Esophagus squamous epithelium (tissue), 5 donors: Measurements from ENCODE around the gene RASIP1. TPM values are rescaled to one million over a fixed set of nuclear protein-coding genes. Genes with fewer than 3 reads are reported as not detected.

Experiments used
- DNase-seq: peaks from one replicate; lab custom pipeline; 2025; lab: John Stamatoyannopoulos, UW
- H3K27ac ChIP-seq, 4 donors: fragments of 200-600 bp; sonication (generic); one replicate each; pipeline ENCODE4 v1.5.1; 2016 to 2019; ENCODE audit warnings: mild to moderate bottlenecking in 1 of 4
- H3K27me3 ChIP-seq, 4 donors: fragments of 200-600 bp; sonication (generic); 1 replicate in 3 of 4; 2 replicates in 1 of 4; pipeline versions ENCODE4 v1.5.1 to v1.6.0; 2017 to 2021; ENCODE audit warnings: antibody characterized with exemption in 1 of 4
- H3K36me3 ChIP-seq, 3 donors: fragments of 200-600 bp; sonication (generic); one replicate each; pipeline ENCODE4 v1.5.1; 2016 to 2019
- H3K4me1 ChIP-seq, 3 donors: fragments of 200-600 bp; sonication (generic); one replicate each; pipeline ENCODE4 v1.5.1; 2017 to 2019
- H3K4me3 ChIP-seq, 4 donors: fragments of 200-600 bp; sonication (generic); 1 replicate in 3 of 4; 2 replicates in 1 of 4; pipeline ENCODE4 v1.5.1; 2016 to 2019; ENCODE audit warnings: mild to moderate bottlenecking in 2 of 4, moderate library complexity in 1 of 4
- H3K9me3 ChIP-seq, 3 donors: fragments of 200-600 bp; sonication (generic); one replicate each; pipeline ENCODE4 v1.5.1; 2016 to 2019
- CTCF ChIP-seq, 6 experiments: fragments of 450-650 bp in 4 of 6; fragments of 200-600 bp in 2 of 6; sonication (generic) in 2 of 6; IDR thresholded peaks; one replicate each; pipeline ENCODE4 v1.5.1; 2016 to 2019; ENCODE audit warnings: antibody characterized with exemption in 6 of 6, mild to moderate bottlenecking in 4 of 6, moderate library complexity in 4 of 6
- POLR2A ChIP-seq, 4 donors: fragments of 450-650 bp; IDR thresholded peaks; one replicate each; pipeline ENCODE4 v1.6.1; 2017; ENCODE audit warnings: antibody characterized with exemption in 4 of 4, mild to moderate bottlenecking in 4 of 4, moderate library complexity in 3 of 4
- WGBS, 2 donors: methylation state at CpG; one replicate each; pipeline ENCODE4 v1.1.5; 2018; 5-methylcytosine and 5-hydroxymethylcytosine counted together
- intact Hi-C: fragments of 100-400 bp; cut with DNase I; formaldehyde crosslinking; loops from one replicate; pipeline ENCODE4 v1.15.0; 2022
- total RNA-seq, 4 donors: library from RNA; depleted of rRNA; stranded (reverse); fragments of >200 nt; gene quantifications; one replicate each; pipeline ENCODE4 v1.1.0, GENCODE V29; 2016
- donor health status: DM: yes; HTN: yes; CAD: no.

RASIP1 gene
- total RNA-seq, 4 donors from 2014 or later, result 4.0 to 9.6 (median 6.5) TPM

DNA sequence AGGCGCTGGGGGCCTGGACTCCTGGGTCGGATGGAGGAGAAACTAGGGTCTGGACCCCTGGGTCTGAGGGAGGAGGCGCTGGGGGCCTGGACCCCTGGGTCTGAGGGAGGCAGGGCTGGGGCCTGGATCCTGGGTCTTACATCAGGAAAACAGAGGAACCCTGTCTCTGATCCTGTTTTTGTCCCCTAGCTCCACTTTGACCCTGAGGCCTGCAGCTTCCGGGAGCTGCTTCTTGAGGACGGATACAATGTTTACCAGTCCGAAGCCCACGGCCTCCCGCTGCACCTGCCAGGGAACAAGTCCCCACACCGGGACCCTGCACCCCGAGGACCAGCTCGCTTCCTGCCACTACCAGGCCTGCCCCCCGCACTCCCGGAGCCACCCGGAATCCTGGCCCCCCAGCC lies 17.3 kb upstream of the RASIP1 start:
- H3K4me3 ChIP-seq, result no peak overlapping the region
- H3K27me3 ChIP-seq, result peaks cover 0 to 26% (median 0%) of the 10 kb centered on the region in 4 donors
- H3K27ac ChIP-seq, result no peak overlapping the region
- H3K4me1 ChIP-seq, result peaks cover 6 to 17% (median 8%) of the 10 kb centered on the region in 3 donors
- H3K36me3 ChIP-seq, result no peaks in the 10 kb centered on the region
- TF ChIP-seq CTCF (IDR thresholded peaks at IDR 0.05) (no peak), POLR2A (IDR thresholded peaks at IDR 0.05) (no peak)
- 94 to 96% methylated on average over 4 to 13 of the region's 14 CpGs for WGBS, 2 donors
- H3K9me3 ChIP-seq, result no peaks in the 10 kb centered on the region
- no peak for DNase-seq
- intact Hi-C loops, result no loop called here

GRCh38 chr19:48757089-48757675 lies 16.8 kb upstream of the RASIP1 start:
- Histone ChIP-seq H3K4me1 (peaks cover 11 to 23% (median 12%) of the 10 kb centered on the region in 3 donors), H3K27ac (no peak overlapping the region), H3K9me3 (no peaks in the 10 kb centered on the region), H3K4me3 (no peak overlapping the region), H3K27me3 (peaks cover 0 to 32% (median 0%) of the 10 kb centered on the region in 4 donors), H3K36me3 (no peaks in the 10 kb centered on the region)
- intact Hi-C loops, result no loop called here
- 40 to 69% methylated on average over 1 to 4 of the region's 12 CpGs for WGBS, 2 donors
- no peak for DNase-seq
- TF ChIP-seq POLR2A (IDR thresholded peaks at IDR 0.05) (no peak), CTCF (IDR thresholded peaks at IDR 0.05) (no peak)

- Histone ChIP-seq H3K4me3 (no peak overlapping the region), H3K4me1 (peaks cover 12 to 28% (median 15%) of the 10 kb centered on the region in 3 donors), H3K27ac (no peak overlapping the region), H3K36me3 (no peaks in the 10 kb centered on the region), H3K9me3 (no peaks in the 10 kb centered on the region), H3K27me3 (peaks cover 0 to 34% (median 0%) of the 10 kb centered on the region in 4 donors)
- intact Hi-C loops, result no loop called here
- no peak for DNase-seq
- 62 to 64% methylated on average over 2 to 8 of the region's 9 CpGs for WGBS, 2 donors
- no peak for TF ChIP-seq CTCF (IDR thresholded peaks at IDR 0.05)
- no peak for TF ChIP-seq POLR2A (IDR thresholded peaks at IDR 0.05)
Observed at GRCh38 chr19:48756686-48757085, 16.3 kb upstream of the RASIP1 start.

DNA sequence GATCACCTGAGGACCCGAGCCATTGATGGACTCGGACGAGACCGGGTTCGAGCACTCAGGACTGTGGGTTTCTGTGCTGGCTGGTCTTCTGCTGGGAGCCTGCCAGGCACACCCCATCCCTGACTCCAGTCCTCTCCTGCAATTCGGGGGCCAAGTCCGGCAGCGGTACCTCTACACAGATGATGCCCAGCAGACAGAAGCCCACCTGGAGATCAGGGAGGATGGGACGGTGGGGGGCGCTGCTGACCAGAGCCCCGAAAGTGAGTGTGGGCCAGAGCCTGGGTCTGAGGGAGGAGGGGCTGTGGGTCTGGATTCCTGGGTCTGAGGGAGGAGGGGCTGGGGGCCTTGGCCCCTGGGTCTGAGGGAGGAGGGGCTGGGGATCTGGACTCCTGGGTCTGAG lies 15.8 kb upstream of the RASIP1 start:
- intact Hi-C loops, result no loop called here
- Histone ChIP-seq H3K4me1 (peaks cover 12 to 33% (median 17%) of the 10 kb centered on the region in 3 donors), H3K9me3 (no peaks in the 10 kb centered on the region), H3K27me3 (peaks cover 0 to 39% (median 0%) of the 10 kb centered on the region in 4 donors), H3K27ac (no peak overlapping the region), H3K36me3 (no peaks in the 10 kb centered on the region), H3K4me3 (no peak overlapping the region)
- DNase-seq, result no peak
- 89 to 100% methylated on average over 1 to 10 of the region's 11 CpGs for WGBS, 2 donors
- TF ChIP-seq CTCF (IDR thresholded peaks at IDR 0.05) (no peak), POLR2A (IDR thresholded peaks at IDR 0.05) (no peak)

DNA sequence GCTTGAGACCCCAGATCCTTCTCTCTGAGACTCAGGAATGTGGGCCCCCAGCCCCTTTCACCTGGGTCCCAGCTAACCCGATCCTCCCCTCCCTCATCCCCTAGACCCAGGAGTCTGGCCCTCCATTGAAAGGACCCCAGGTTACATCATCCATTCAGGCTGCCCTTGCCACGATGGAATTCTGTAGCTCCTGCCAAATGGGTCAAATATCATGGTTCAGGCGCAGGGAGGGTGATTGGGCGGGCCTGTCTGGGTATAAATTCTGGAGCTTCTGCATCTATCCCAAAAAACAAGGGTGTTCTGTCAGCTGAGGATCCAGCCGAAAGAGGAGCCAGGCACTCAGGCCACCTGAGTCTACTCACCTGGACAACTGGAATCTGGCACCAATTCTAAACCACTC lies 15.4 kb upstream of the RASIP1 start:
- WGBS, 2 donors, result 100% methylated on average over 1 to 2 of the region's 5 CpGs
- intact Hi-C loops, result no loop called here

More for the DNA sequence above, 15.4 kb upstream of the RASIP1 start:
- Histone ChIP-seq H3K4me3 (no peak overlapping the region), H3K4me1 (peaks cover 12 to 37% (median 19%) of the 10 kb centered on the region in 3 donors), H3K9me3 (no peaks in the 10 kb centered on the region), H3K27me3 (peaks cover 0 to 40% (median 0%) of the 10 kb centered on the region in 4 donors), H3K27ac (no peak overlapping the region), H3K36me3 (peaks cover 0 to 3% (median 0%) of the 10 kb centered on the region in 3 donors)
- no peak for DNase-seq
- TF ChIP-seq CTCF (IDR thresholded peaks at IDR 0.05) (no peak), POLR2A (IDR thresholded peaks at IDR 0.05) (no peak)
